GM21367 (cell line): ENCODE data around the gene PLXND1.
"Not testable (repeated sequence)": the region's sequence is repeated elsewhere in the genome, so short reads cannot be mapped to it uniquely, and the experiment has no call there.

ENCODE experiments used
- ATAC-seq: cut with Tn5 transposase; IDR thresholded peaks from one replicate; pipeline ENCODE4 v1.9.1; 2021; ENCODE audit not compliant: unreplicated experiment

PLXND1 gene

GRCh38 chr3:129614435-129614834 is 8.0 kb upstream of the PLXND1 start:
- ATAC-seq, result no peak

GRCh38 chr3:129613367-129613740 is 6.9 kb upstream of the PLXND1 start:
- ATAC-seq, result no peak

GRCh38 chr3:129612534-129613366 is 6.3 kb upstream of the PLXND1 start:
- ATAC-seq, result no peak

DNA sequence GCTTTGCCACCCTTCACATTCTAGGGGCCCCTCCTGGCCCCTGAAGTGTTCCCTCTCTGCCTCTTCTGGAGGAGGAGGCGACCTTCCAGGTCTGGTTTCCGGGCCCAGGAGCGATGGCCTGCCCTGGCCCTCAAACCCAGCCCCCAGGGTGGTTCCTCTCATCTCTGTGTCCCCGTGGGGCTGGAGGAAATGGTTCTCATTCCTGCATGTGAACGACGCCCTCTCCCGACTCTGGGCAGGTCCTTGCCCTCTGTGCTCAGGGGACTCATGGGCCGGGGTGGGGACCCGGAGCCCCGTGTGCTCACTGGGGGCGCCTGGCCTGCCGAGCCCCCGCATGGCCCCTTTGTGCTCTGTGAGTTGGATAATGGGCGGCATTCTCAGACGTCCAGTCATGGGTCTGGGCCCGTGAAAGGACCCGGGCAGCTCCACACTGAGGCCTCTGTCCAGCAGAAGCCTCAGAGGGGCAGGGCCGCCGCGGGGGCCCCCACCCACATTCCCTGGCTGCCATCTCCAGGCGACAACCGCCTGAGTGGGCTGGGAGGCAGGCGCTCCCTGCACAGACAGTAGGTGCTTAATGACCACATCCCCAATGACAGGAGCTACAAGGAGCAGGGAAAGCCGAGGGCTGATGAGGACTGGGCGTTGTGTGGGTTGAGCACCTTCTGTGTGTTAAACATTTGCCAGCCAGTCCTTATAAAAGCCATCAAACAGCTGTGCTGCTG is 5.5 kb upstream of the PLXND1 start:
- no peak for ATAC-seq

DNA sequence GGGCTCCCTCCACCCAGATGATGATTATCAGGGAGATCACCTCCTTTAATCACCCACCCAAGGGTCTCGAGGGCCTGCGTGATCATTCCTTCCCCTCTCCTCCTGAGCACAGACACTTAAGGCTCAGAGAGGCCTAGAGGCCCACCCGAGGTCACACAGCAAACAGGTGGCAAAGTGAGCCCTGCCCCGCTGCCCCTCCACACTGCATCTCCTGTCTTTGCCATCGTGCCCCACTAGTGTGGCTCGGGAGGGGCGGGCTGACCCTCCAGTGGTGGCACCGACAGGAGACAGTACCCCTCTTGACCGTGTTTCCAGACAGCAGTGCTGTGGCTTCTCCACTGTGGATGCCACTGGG is 4.9 kb upstream of the PLXND1 start:
- no peak for ATAC-seq

- not testable (repeated sequence) for ATAC-seq
Measured at GRCh38 chr3:129610794-129611445, 4.4 kb upstream of the PLXND1 start.

DNA sequence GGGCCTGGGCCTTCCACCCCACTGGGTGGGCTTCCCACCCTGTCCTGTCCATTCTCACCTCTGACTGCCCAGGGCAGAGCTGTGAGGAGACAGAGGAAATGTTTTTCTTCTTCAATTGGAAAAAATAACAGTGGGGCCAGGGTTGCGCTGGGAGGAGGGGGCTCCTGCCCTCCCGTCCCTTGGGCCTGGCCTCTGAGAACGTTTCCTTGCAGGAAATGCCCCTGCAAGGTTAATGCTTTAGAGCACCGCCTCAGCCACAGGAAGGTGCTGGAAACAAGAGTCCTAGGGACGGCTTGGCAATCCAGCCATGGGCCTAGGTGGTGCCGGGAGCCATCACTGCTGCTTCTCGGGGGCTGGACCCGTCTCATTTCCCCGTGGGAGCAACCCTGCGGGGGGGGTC is 3.8 kb upstream of the PLXND1 start:
- ATAC-seq, result no peak

- no peak for ATAC-seq
Measured at GRCh38 chr3:129609591-129610182, 3.2 kb upstream of the PLXND1 start.

GRCh38 chr3:129608936-129609590 is 2.6 kb upstream of the PLXND1 start:
- ATAC-seq, result no peak

DNA sequence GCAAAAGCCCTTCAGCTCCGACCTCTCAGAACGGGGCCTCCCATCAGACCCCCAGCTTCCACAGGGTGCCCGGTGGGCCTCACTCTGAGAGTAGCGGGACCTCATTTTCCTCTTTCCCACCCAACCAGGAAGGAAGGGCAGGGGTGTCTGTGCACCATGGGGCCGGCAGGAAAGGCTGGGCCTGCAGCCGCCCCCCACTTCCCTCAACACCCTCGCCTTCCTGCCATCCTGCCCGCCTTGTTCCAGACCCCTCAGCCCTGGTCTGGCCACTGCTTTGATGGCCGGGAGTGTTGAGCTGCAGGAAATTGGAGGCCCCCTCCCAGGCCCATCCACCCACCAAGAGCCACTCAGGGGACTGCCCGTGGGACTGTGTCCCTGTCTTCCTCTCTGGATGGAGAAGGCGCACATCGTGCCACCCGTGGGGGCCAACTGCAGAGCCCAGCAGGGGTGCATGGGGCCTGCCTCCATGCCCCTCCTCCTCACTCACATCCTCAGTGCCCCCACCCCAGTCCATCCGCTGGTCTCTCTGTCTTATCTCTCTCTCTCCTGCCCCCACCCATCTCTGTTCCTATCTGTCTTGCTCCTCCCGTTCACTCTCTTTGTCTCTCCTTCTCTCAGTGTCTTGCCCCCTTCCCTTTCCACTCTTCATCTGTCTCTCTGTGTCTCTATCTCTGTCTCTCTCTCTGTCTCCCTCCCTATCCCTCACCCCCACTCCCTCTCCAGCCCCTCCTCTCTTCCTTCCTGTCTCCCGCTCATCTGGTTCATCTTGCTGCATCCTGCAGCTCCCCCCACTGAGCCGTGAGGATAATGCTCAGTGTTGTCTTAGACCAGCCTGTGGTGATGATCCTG is 1.8 kb upstream of the PLXND1 start:
- ATAC-seq, result no peak

DNA sequence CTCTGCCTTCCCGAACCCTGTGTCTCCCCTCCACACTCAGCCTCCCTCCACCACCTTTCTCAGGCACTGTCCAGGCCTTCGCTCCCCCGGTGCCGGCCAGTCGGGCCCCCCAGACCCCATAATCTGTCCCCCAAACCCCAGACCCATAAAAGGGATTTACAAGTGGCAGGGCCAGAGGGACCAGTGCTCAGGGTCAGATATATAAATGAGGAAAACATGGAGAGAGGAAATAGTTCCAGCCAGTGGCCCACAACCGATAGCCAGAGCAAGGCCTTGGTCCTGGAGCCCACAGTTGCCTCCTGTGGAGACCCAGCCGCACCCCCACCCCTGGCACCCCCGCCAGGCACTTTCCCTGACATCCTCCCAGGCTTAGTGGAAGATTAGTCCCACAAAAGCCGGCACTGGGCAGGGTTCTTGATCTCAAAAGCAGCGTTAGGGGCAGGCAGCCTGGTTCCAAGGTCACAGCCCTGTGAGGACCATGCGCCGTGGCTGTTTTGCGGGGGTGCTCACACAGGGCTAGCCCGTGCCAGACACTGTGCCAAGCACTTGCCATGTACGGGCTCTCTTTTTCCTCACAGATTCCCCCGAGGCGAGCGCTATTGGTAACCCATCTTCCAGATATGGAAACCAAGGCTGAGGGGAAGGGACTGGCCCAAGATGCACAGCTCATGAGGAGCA is 1.1 kb upstream of the PLXND1 start:
- ATAC-seq, result no peak

DNA sequence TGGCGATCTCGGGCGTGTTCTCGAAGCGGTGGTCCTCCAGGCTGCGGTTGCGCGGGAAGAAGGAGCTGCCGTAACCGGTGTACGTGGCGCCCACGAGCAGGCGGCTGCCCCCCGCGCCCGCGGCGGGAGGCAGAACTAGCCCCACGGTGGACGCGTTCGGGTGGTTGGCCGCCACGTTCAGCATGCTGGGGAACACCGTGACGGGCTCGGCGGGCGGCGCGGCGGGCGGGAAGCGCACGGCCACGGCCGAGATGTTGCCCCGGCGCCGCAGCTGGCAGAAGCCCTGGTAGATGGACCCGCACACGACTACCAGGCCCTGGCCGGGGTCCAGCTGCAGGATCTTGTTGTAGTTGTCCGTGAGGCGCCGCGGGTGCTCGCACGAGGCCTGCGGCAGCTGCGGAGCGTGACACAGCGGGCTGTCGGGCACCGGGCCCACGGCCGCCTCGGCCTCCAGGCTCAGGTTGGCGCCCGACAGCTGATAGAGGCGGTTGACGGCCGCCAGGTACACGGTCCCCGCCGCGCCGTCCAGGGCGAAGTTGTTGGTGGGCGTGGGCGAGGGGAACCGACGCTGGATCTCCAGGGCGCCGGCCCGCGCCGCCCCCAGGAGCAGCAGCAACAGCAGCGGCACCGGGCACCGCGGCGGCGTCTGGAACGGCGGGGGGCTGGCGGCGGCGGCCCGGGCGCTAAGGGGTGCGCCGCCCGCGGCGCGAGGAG is 397 bp downstream of the PLXND1 start:
- ATAC-seq, result no peak

DNA sequence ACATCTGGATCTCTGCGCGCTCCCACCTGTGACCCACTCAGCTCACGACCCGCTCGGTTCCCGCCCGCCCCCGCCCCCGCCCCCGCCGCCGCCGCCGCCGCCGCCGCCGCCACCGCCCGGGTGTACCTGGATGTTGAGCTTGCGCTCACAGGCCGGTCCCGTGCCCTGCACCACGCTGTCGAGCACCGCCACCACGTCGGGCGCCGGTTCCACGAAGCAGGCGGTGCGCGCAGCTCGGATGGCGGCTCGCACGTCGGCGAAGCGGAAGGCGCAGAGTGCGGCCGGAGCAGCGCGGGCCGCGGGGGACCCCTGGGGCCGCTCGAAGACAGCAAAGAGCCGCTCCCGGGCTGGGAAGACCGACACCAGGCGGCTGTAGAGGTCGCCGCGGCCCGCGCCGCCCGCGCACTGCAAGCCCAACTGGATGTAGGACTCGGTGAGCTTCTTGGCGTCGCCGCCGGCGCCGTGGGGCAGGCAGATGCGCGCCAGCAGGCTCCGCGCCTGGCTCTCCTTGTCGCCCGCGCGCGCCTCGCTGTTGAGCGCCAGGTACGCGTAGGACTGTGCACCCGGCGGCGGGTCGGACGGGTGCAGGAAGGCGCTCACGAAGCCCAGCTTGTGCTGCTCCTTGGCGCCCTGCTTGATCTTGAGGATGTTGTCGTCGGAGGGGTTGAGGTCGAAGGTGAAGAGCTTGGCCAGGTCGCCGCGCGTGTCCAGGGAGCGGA is 1.1 kb downstream of the PLXND1 start:
- no peak for ATAC-seq

DNA sequence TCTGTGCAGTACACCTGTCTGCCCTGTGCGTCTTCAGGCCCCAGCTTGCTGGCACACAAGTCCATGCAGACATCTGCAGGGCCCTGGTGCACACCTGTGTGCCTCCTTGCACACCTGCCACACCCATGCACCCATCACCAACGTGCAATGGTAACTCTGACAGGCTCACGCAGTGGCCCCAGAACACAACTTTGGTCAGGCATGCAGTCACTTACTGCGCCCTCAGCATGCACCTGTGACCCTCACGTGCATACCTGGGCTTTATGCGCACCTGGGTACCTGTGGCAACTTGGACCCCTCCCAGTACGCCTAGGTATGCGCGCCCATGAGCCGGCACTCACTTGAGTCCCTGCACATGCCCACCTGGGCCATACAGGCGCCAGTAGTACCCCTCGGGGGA is 1.7 kb downstream of the PLXND1 start:
- no peak for ATAC-seq

DNA sequence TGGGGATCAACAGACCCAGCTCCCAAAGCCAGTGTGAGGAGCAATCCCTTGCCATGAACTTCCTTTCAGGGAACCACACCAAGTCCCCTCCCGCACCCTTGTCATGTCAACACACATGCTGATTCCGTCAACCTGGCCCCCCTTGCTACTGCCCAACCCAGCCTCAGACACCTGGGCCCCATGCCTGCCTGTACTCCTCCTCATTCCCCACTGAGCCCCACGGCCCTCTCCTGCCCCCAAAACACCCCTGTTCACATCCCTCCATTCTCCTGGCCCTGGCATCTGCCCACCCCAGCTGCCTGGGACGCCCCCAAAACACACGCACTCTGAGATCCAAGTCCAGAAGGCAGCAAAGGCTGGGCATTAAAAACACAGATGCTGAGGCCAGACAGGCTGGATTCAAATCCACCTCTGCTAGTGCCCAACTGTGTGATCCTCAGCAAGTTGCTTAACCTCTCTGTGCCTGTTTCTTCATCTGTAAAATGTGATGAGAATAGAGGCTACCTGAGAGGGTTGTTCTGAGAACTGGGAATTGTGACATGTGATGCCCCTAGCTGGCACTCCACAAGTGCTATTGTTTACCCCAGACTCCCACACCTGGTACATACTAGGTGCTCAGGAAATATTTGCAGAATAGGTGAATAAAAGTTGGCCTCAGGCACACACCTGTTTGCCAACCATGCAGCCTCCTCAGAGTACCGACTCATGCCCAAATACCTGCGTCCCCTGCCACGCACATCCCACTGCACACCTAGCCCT is 2.3 kb downstream of the PLXND1 start:
- ATAC-seq, result no peak

DNA sequence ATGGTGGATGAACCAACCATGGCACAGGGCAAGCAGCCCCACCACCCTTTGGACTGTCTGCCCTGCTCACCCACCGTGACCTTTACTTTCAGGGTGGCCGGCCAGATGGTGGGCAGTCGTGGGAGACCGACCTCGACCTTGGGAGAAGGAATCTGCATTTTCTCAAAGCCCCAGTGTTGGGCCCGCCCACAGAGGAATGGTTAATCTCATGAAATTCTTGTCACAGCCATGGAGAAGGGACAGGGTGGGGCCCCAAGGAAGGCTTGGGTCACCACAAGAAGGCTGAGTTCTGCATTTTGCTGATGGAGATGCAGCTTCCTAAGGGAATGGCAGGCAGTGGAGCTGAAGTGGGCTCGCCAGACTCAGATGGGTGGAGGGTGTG is 2.9 kb downstream of the PLXND1 start:
- ATAC-seq, result no peak

- no peak for ATAC-seq
Measured at GRCh38 chr3:129602730-129603560, 3.5 kb downstream of the PLXND1 start.
